ENCODE results near the gene ITGA8.

GRCh38 chr10:15729890-15730289 lies 10.2 kb upstream of the ITGA8 start:
- no peak for TF ChIP-seq POLR2A (IDR thresholded peaks at IDR 0.05; ENCODE audit: low read length)
- TF ChIP-seq GATA1 (IDR thresholded peaks at IDR 0.05; ENCODE audit: low read depth, low read length): no peak

Data from erythroblast (primary cell).